GM21717 (cell line): ENCODE results near the gene ZNF516.

Experiments
- ATAC-seq: cut with Tn5 transposase; IDR thresholded peaks from one replicate; pipeline ENCODE4 v1.9.1; 2021; ENCODE audit warnings: mild to moderate bottlenecking, moderate library complexity; ENCODE audit not compliant: unreplicated experiment

Gene ZNF516

DNA sequence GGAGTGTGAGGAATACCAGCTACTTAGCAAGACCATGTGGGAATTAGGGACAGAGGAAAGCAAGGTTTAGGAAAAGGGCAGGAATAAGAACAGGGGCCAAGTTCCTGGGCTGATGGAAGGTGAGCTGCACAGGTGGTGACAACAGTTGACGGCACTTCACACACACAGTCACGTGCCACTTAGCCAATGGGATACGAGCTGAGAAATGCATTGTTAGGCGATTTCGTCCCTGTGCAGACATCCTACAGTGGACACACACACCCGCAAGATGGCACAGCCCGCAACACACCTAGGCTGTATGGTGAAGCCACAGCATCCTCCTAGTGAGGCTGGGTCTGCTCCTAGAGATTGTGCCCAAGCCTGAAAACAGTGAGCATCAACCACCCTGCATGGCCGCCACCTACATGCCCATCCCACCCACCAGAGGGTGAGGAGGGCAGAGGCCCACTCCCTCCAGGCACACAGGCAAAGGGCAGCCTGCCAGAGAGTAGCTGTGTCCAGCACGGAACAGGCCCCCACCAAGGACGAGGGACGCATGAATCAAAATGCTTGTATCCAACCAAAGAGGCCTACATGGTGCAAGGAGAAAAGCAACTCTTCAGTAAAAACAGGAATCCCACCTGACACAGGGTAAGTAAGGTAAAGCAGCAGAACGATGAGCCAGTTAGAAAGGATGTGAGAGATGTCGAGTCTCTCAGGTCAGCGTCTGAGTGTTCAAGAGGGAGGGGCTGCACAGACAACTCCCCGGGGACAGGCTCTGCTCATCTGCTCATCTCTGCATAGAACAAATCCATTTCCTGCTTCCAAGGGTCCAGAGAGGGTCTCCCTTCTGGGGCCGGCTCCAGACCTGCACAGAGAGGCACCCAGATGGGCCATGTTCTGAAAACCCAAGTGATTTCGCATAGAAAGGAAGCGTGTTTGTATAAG, 51.3 kb downstream of the ZNF516 start:
- no peak for ATAC-seq

DNA sequence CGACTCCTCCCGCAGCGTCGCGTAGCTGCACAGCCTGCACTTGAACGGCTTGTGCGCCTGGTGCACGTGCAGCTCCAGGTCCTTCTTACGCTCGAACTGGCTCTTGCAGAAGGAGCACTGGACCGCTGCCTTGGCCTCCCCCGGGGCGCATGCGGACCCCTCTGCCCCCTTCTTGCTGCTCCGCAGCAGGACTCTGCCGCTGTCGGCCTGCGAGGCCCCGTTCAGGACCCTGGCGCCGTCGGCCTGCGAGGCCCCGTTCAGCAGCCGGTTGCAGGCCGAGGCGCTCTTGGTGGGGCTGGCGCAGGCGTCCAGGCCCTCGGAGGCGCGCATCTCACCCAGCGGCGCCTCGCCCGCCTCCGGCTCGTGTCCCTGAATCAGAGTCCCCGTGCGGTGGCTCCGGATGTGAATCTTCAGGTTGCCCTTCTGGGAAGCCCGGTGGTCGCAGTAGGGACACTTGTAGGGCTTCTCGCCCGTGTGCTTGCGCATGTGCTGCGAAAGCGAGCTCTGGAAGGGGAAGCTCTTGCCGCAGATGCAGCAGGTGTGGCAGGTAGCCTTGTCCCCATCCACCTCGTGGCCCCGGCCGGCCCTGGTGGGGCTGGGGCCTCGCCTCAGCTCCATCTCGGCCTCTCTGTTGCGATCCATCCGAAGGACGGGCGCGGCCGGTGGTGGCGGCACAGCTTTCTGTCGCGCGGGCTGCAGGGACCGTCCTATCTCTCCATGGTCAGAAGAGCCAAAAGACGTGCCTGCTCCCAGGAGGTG, 52.5 kb downstream of the ZNF516 start:
- ATAC-seq: no peak

DNA sequence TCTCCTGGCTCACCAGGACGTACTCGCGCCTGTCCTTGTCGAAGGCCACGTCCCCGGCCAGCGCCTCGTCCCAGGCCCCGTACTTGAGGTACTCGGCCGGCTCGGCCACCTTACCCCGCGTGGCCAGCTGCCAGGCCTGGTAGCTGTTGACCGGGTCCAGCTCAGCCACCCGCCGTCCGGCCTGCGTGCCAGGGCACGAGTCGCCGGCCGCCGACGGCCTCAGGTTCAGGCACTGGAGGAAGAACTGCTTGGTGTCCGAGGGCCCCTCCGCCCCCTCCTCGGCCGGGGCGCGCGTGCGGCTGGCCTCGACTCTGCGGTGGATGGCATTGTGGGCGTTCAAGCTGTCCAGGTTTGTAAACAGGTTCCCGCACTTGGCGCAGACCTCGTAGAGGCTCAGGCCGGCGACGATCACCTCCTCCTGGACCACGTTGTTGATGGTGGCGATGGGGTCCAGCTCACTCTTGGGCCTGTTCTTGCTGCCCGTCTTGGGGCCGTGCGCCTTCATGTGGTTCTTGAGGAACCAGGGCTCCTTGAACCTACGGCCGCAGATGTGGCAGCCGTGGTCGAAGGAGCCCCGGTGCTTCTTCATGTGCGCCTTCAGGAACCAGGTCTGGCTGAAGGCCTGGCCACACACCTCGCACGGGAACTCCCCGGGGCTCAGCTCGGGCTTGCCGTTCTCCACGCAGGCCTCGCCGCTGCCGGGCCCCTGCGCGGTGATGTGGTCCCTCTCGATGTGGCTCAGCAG, 53.2 kb downstream of the ZNF516 start:
- no peak for ATAC-seq

DNA sequence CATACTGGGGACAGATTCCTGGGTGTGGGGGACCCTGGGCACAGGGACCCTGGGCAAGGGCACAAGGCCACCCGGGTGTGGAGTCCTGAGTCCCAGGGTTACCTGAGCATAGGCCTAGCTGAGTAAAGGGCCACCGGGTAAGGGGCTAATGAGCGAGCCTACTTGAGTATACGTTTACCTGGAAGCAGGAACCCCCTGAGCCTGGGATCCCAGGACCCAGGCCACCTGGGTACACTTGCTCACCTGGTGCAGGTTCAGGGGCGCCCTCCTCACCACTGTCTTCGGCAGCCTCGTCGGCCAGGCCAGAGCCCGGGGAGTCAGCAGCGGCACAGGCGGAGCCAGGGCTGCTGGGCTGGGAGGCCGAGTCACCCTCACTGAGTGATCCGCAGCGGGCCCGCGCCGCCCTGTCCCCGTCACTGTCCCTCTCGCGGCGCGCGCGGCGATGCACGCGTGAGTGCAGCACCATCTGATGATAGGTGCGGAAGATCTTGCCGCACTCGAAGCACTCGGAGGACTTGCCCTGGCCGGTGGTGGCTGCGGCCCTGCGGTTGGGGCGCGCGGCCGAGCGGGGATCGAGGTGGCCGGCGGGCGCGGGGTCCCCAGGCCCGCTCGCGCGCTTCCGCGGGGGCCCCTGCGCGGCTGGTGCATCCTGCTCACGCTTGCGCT, 53.9 kb downstream of the ZNF516 start:
- no peak for ATAC-seq

DNA sequence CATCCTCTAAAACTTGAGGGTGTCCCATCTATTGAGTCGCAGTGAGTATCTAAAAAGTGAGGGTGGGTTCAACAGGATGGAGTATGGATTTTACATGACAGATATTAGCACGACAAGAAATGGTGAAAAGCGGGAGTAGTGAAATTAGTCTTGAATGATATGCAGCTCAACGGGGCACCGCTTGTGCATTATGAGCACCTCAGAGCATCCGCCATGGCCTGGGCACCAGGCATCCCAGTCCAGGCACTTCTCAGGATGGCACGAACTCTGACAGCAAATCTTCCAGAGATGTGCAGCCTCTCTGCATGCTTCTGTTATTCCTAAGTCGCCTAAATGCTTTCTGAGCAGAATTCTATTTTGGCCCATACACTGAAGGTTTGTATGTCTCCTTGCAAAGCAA, 57.1 kb downstream of the ZNF516 start:
- no peak for ATAC-seq

DNA sequence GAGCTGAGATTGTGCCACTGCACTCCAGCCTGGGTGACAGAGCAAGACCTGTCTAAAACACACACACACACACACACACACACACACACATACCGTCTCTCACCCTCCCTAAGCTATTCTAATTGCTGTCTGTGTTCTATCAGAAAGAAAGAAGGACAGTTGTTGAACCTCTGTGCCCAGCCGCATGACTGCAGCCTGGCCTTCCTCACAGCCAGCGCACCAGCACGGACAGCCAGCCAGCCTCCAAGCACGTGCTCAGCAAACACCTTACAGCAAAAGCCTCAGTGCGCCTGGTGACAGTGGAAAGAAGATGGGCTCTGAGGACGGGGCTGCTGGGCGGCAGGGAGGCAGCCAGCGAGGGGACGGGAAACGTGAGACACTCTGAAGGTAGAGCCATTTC, 58.0 kb downstream of the ZNF516 start:
- ATAC-seq: no peak

DNA sequence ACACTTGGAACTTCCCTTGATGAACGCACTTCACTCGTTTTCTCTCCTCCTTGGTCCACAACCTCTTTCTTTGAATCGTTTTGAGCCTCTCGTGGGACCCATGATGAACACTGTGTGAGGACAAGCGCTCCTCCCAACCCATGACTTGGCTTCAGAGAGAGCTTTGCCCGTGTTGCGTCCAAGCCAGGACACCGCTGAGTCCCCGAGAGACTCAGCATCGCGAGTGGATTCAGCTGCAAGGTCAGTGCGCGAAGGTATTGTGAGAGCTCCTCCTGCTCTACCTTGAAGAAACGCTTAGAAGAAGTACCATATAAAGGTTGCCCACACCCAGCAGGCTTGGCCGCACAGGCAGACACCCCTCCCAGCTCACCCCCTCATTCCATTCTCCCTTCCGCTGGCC, 58.7 kb downstream of the ZNF516 start:
- no peak for ATAC-seq

DNA sequence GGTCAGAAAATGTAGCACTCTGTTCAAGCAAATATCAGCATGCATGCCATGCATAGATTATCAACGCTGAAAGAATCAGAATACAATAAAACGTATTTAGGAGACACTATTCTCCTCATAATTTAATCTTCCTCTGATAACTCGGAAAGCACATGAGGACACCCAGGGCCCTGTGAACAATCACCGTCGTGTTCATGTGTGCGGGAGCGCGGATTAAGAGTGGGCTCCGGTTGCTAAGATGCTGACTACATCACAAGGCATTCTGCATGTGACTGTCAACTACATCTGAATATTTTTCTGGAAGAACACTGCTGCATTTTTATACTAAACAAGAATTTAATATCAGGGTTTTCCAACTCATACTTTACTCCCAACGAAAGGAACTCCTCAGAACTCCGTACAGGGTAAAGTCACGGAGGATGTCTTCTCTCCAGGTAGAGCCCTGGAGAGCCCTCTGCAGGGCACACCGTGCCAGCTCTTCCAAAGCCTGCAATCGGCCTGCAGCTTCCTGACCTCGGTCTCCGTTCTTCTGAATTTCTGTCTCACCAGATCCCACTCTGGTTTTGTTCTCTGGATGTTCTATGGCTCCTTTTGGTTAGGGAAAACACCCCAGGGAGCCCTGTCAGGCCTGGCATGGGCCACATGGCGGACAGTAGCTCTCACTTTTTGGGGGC, 59.6 kb downstream of the ZNF516 start:
- ATAC-seq: no peak

DNA sequence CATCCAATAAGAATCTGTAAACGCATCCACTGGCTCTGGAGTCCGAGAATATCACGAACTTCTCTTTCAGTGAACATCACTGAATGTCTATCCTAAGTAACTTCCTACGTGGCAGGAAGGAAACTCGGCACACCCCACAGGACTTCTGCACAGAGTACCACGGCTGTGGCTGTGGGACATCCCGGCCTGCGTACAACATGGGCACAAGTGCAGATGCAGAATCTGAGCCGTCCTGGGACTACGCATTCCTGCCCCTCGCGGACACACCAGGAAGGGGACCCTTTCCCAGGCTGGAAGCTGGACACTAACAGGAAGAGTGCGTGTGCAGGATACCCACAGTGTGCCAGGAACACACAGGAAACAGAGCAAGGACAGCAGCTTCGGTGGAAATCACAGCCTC, 60.6 kb downstream of the ZNF516 start:
- ATAC-seq: no peak

DNA sequence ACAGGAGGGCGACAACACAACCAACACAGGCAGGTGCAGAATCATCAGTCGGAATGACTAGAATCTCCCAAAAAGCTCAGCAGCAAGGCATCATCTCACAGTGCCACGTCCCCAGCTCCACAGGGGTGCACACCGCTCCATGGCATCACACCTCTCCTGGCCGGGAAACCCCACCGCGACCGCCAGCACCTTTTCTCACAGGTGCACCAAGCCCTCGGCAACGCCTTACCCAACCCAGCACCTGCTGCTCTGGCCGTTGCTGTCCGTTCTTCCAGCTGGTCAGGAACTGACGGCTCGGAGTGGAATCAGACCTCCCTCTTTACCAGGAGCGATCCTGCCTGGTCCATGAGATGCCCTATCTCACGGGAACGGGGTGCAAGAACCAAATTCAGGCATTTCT, 61.3 kb downstream of the ZNF516 start:
- ATAC-seq: no peak

DNA sequence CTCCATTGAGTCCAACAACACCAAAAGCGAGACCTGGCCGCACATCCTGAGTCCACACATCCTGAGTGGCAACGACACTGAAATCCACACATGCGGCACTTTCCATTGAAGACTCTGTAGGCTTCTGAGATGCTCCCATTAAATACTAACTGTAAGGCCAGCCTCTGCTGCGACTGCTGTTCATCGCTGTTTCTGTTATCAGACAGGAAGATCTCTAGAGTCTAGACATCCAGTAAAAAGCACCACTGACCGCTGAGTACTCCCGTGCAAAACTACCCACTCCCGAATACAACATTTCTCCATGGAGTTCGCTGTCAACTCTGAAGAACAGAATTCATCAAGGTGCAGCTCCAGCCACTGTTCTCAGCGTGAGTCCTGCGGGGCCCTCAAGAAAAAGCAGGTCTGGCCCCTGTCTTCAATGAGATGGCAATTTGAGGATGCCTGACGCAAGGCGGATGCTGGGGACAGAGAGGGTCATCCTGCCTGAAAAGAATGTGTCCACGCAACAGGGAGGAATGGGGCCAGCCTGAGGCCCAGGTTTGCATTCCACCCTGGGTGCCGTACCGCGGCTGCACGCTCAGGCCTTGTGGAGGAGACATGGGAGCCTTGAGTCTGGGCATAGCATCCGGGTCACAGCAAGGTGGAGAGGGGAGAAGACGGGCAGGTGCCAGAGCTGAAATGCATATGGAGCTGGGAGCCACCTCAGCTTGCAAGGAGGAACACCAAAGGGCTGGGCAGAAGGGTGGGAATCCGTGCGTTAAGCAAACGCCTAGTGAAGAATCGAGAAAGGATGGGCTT, 61.9 kb downstream of the ZNF516 start:
- ATAC-seq: no peak

DNA sequence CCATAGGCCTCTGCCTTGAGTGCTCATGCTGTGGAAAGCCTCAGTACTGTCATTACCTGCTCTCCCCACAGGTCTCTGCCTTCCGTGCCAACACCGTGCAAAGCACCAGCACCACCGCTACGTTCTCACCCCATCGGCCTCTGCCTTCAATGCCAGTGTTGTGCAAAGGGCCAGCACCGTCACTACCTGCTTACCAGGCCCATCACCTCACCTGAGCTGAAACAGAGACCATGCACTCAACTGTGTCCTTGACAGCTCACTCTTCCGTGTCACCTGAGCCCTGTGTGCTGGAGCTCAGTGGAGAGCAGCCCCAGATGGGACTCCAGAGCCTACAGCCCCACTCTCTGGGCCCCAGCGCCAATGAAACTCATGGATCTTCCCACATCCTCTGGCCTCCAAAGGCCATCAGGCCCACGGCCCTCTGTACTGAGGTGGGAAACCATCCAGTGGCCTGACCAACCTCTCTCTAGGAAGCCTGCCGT, 62.7 kb downstream of the ZNF516 start:
- no peak for ATAC-seq

DNA sequence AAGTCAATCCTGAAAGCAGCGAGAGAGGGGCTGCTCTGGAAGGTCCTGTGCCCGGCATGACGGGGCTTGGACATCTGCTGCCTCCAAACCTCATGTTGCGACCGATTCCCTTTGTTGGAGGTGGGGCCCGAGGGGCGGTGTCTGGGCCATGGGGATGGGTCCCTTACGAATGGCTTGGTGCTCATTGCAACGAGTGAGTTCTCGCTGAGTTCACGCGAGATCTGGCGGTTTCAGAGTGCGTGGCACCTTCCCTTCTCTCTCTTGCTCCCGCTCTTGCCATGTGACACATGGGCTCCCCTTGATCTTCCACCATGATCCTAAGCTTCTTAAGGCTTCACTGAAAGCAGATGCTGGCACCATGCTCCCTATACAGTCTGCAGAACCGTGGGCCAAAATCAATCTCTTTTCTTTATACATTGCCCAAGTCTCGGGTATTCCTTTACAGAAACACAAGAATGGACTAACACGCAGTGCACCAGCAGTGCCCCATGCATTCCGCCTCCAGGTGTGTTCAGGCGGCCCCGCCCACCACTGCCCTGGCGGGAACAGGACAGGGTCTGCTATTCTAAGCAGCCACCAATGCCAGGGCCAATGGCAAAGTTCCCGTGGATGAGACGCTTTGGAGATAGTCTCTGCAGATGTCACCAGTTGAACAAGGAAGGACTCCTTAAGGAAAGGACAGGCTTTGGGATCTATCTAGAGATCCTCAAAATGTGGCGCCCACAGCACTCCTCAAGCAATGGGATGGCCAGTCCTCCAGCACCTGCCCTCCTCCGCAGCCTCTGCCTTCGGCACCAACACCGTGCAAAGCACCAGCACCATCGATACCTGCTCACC, 63.4 kb downstream of the ZNF516 start:
- no peak for ATAC-seq

DNA sequence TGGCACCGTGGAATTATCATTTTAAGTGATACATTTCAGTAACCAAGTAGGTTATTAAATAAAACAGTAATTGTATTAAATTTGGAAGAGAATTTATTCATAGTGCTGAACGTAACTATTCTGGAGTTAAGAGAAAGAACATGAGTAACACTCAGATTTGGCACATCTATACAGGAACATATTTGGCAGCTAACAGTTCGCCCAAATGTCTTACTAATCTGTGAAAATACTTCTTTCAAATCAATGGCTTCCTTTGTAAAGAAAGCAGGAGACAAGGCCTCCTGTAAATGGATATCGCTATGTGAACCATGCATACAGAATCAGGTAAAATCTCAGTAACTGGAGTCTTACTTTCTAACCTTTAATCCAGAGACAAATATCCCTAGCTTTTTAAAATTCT, 64.4 kb downstream of the ZNF516 start:
- no peak for ATAC-seq

DNA sequence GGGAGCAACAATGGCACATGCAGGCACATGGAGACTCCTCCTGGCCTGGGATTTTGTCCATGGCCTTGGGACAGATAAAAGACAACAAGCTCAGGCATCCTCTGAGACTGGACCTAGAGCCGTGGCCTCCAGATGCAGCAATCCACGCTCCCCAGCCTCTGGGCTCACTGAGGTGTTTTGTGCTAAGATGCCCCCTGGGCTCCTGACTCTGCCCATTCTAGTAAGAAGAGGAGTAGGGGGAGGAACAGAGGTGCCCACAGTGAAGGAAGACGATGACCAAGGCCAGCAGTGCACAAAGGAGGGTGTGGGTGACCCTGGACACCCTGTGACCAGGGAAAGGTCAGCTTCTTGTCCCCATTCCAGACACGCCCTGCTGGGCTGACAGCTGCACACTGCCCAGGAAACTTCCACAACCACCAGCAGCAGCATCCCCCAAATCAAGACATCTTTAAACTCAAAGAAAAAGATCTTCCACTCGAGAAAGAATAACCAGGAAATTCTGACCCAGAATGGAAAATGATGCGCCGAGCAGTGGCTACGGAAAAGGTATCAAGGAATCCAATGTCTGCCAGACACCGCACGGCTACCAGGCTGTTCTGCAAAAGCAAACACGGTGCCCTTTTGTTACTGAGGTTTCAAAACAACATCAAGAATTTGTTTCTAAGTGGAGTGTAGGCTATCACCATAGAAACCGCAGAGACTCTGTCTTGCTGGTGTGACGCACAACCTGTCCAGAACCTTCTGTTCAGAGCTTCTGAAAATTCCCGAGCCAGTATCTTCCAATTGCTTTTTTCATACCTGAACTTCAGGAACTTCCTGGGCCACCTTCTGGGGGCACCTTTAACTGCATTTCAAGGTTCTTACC, 65.5 kb downstream of the ZNF516 start:
- no peak for ATAC-seq

DNA sequence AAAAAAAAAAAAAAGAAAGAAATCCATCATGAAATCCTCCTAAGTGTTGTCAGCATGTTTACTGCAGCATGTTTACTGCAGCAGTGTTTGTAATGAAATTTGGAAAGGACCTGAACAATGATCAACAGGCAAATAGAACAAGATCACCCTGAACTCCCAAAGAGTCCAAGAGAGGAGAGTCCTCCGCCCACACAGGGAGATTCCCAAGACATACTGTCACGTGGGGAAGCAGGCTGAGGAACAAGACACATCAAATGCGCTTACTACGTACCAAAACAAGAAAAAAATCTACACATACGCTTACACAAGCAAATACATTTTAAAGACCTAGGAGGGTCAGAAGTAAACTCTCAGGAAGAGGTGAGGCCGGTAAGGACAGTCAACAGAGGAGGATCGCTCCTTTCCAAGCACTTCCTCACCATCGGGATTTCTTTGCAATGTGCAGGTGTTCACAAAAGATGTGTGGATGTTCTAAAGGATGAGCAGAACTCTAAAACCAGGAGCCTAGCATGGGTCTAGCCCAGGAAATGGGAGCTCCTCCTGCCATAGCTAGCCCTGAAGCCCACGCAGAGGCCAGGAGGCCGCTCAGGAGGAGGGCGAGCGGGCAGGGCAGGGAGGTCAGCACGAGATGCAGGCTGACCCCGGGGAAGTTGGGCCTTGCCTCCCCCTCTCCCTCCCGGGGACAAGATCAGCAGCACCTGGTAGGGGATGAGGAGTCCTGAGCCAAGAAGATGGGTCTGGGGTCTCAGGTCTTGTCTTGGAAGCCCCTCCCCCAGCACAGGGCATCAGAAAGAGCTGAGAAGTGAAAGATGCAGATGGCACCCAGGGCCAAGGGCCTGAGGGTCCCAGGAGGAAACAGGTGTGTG, 66.4 kb downstream of the ZNF516 start:
- no peak for ATAC-seq
